NCI-H446 (cell line): ENCODE data around the gene GSTA3.
"Not testable (repeated sequence)": the region's sequence is repeated elsewhere in the genome, so short reads cannot be mapped to it uniquely, and the experiment has no call there.

Experiments
- DNase-seq, 2 experiments: peaks; one replicate each; lab custom pipeline; 2025; lab: John Stamatoyannopoulos, UW

GSTA3 gene

GRCh38 chr6:52909531-52909930 is at the start of gene GSTA3:
Gene GSTA3, minus strand, starts transcription at chr6:52909698. Its CDS starts 3,864 bp downstream, at chr6:52905834.
- DNase-seq: no peak

- no peak for DNase-seq
Measured at GRCh38 chr6:52958546-52959255, 49.2 kb upstream of the GSTA3 start.

- DNase-seq: no peak
Measured at GRCh38 chr6:52955871-52956270, 46.4 kb upstream of the GSTA3 start.

- no peak for DNase-seq
Measured at GRCh38 chr6:52953911-52954839, 44.7 kb upstream of the GSTA3 start.

GRCh38 chr6:52946306-52946705 is 36.8 kb upstream of the GSTA3 start:
- DNase-seq: no peak

- not testable (repeated sequence) for DNase-seq
Measured at GRCh38 chr6:52942821-52943220, 33.3 kb upstream of the GSTA3 start.

- no peak for DNase-seq
Measured at GRCh38 chr6:52942221-52942620, 32.7 kb upstream of the GSTA3 start.

- DNase-seq: no peak
Measured at GRCh38 chr6:52937908-52938307, 28.4 kb upstream of the GSTA3 start.

GRCh38 chr6:52933778-52934177 is 24.3 kb upstream of the GSTA3 start:
- DNase-seq: no peak

- DNase-seq: no peak
Measured at GRCh38 chr6:52931351-52931750, 21.9 kb upstream of the GSTA3 start.

- DNase-seq: peak in 1 of 2 experiments; percentile 61
Measured at GRCh38 chr6:52929321-52930164, 20.0 kb upstream of the GSTA3 start.

- DNase-seq: no peak
Measured at GRCh38 chr6:52927451-52927850, 18.0 kb upstream of the GSTA3 start.

GRCh38 chr6:52925919-52926792 is 16.7 kb upstream of the GSTA3 start:
- DNase-seq: no peak

- no peak for DNase-seq
Measured at GRCh38 chr6:52925042-52925441, 15.5 kb upstream of the GSTA3 start.

GRCh38 chr6:52923689-52924088 is 14.2 kb upstream of the GSTA3 start:
- not testable (repeated sequence) for DNase-seq

- no peak for DNase-seq
Measured at GRCh38 chr6:52922161-52922560, 12.7 kb upstream of the GSTA3 start.

GRCh38 chr6:52921743-52922142 is 12.2 kb upstream of the GSTA3 start:
- no peak for DNase-seq

GRCh38 chr6:52919511-52919910 is 10.0 kb upstream of the GSTA3 start:
- not testable (repeated sequence) for DNase-seq

- not testable (repeated sequence) for DNase-seq
Measured at GRCh38 chr6:52918771-52919170, 9.3 kb upstream of the GSTA3 start.

GRCh38 chr6:52918027-52918686 is 8.7 kb upstream of the GSTA3 start:
- not testable (repeated sequence) for DNase-seq

GRCh38 chr6:52914516-52914915 is 5.0 kb upstream of the GSTA3 start:
- no peak for DNase-seq
